Prostate gland (tissue), 2 donors: ENCODE results near the gene OR10A7.

Experiments used
- CTCF ChIP-seq, 4 experiments: fragments of 200-600 bp in 2 of 4; fragments of 450-650 bp in 2 of 4; sonication (generic) in 2 of 4; IDR thresholded peaks; 1 replicate in 3 of 4; 2 replicates in 1 of 4; pipeline ENCODE4 v1.5.1; 2016 to 2019; ENCODE audit warnings: antibody characterized with exemption in 4 of 4, mild to moderate bottlenecking in 2 of 4, moderate library complexity in 2 of 4
- POLR2A ChIP-seq: fragments of 450-650 bp; IDR thresholded peaks from one replicate; pipeline ENCODE4 v1.6.1; 2016; ENCODE audit warnings: antibody characterized with exemption, mild to moderate bottlenecking

- TF ChIP-seq CTCF (IDR thresholded peaks at IDR 0.05) (no peak), POLR2A (no peak)
These were observed 5.7 kb downstream of the OR10A7 start for GRCh38 chr12:55226523-55226922.
